GM21737 (cell line): Measurements from ENCODE around the gene C18orf63.

Experiments used
- ATAC-seq: cut with Tn5 transposase; IDR thresholded peaks from one replicate; pipeline ENCODE4 v1.9.1; 2021; ENCODE audit warnings: mild to moderate bottlenecking, moderate library complexity; ENCODE audit not compliant: unreplicated experiment

Gene C18orf63

GRCh38 chr18:74373428-74373827, 57.8 kb downstream of the C18orf63 start:
- no peak for ATAC-seq

GRCh38 chr18:74375999-74376398, 60.4 kb downstream of the C18orf63 start:
- ATAC-seq = no peak

- no peak for ATAC-seq
Observed at GRCh38 chr18:74376523-74376922, 60.9 kb downstream of the C18orf63 start.

GRCh38 chr18:74377776-74378175, 62.1 kb downstream of the C18orf63 start:
- ATAC-seq = no peak

- ATAC-seq = no peak
Observed at GRCh38 chr18:74378179-74378682, 62.6 kb downstream of the C18orf63 start.

GRCh38 chr18:74380916-74381315, 65.3 kb downstream of the C18orf63 start:
- no peak for ATAC-seq

GRCh38 chr18:74381621-74382295, 66.1 kb downstream of the C18orf63 start:
- no peak for ATAC-seq

- ATAC-seq = no peak
Observed at GRCh38 chr18:74382481-74383017, 66.9 kb downstream of the C18orf63 start.

GRCh38 chr18:74387383-74387782, 71.7 kb downstream of the C18orf63 start:
- ATAC-seq = no peak

- ATAC-seq = no peak
Observed at GRCh38 chr18:74388227-74388626, 72.6 kb downstream of the C18orf63 start.

GRCh38 chr18:74389171-74389927, 73.7 kb downstream of the C18orf63 start:
- no peak for ATAC-seq

- ATAC-seq = no peak
Observed at GRCh38 chr18:74389991-74390390, 74.4 kb downstream of the C18orf63 start.

GRCh38 chr18:74390900-74391299, 75.3 kb downstream of the C18orf63 start:
- ATAC-seq = no peak

- no peak for ATAC-seq
Observed at GRCh38 chr18:74392323-74392722, 76.7 kb downstream of the C18orf63 start.

GRCh38 chr18:74395006-74395405, 79.4 kb downstream of the C18orf63 start:
- no peak for ATAC-seq

GRCh38 chr18:74395648-74396154, 80.1 kb downstream of the C18orf63 start:
- no peak for ATAC-seq

- ATAC-seq = no peak
Observed at GRCh38 chr18:74396171-74397169, 80.8 kb downstream of the C18orf63 start.

GRCh38 chr18:74397572-74397971, 81.9 kb downstream of the C18orf63 start:
- ATAC-seq = no peak

- ATAC-seq = no peak
Observed at GRCh38 chr18:74399091-74399887, 83.7 kb downstream of the C18orf63 start.

GRCh38 chr18:74400813-74401212, 85.2 kb downstream of the C18orf63 start:
- no peak for ATAC-seq
